HepG2 (cell line): ENCODE measurements around the gene UBAC1. TPM values are rescaled to one million over a fixed set of nuclear protein-coding genes. Genes with fewer than 3 reads are reported as not detected.

Experiments
- ATAC-seq: fragments of 200-7000 bp; cut with Tn5 transposase; 3 replicates; pipeline ENCODE4 v1.9.1; 2020; ENCODE audit warnings: mild to moderate bottlenecking, moderate library complexity
- BruUV-seq: library from RNA; stranded (reverse); fragments of 400-500 nt; replicated peaks from 2 replicates; lab custom pipeline; 2021; lab: Mats Ljungman, UMichigan
- CTCF ChIA-PET: fragments of 300-600 bp; formaldehyde crosslinking; extraction: SDS; loops from one replicate; lab custom pipeline; 2021; ENCODE audit warnings: low total read pairs, inconsistent platforms, low intra/inter-chr PET ratio; lab: Yijun Ruan, JAX
- POLR2A ChIA-PET: fragments of 350-600 bp; sonication (Branson Sonifier 250); formaldehyde crosslinking; loops from one replicate; lab custom pipeline; 2020; ENCODE audit warnings: antibody characterized with exemption, inconsistent platforms; lab: Yijun Ruan, JAX
- DNase-seq: peaks from one replicate; pipeline ENCODE4 v3.0.0-alpha.2; 2015; ENCODE audit warnings: low spot score
- FAIRE-seq: peaks from 3 replicates; lab custom pipeline; 2011; peaks lifted over from hg19 to GRCh38; lab: Jason Lieb, UNC
- H2AFZ ChIP-seq: one replicate; pipeline ENCODE4 v1.6.1; 2011; ENCODE audit warnings: low read length, inconsistent platforms
- H3K27ac ChIP-seq: fragments of 300-600 bp; 3 replicates; pipeline ENCODE4 v1.8.0; 2011; ENCODE audit warnings: mixed run types, mild to moderate bottlenecking, mixed read lengths, low read length, inconsistent platforms; ENCODE audit not compliant: insufficient read depth; ENCODE audit errors: extremely low read length
- H3K27me3 ChIP-seq, 2 experiments: fragments of 200-600 bp in 1 of 2; 2 replicates in 1 of 2; 3 replicates in 1 of 2; pipeline versions ENCODE4 v1.6.0 to v1.8.0; 2011; ENCODE audit warnings: low read length in 2 of 2, mild to moderate bottlenecking in 2 of 2, moderate library complexity in 2 of 2, inconsistent platforms in 1 of 2; ENCODE audit not compliant: insufficient read depth in 2 of 2, control insufficient read depth in 1 of 2
- H3K36me3 ChIP-seq, 2 experiments: fragments of 200-600 bp in 1 of 2; replicated peaks in 1 of 2; 2 replicates in 1 of 2; 3 replicates in 1 of 2; pipeline versions ENCODE4 v1.5.1 to v1.8.0; 2011; ENCODE audit warnings: low read length in 2 of 2, inconsistent platforms in 1 of 2; ENCODE audit not compliant: insufficient read depth in 2 of 2, control insufficient read depth in 1 of 2
- H3K4me1 ChIP-seq: 2 replicates; pipeline ENCODE4 v1.5.1; 2012; ENCODE audit warnings: low read length, inconsistent platforms; ENCODE audit not compliant: insufficient read depth
- H3K4me2 ChIP-seq: 2 replicates; pipeline ENCODE4 v1.6.0; 2011; ENCODE audit warnings: low read depth, low read length, inconsistent platforms
- H3K4me3 ChIP-seq, 3 experiments: fragments of 200-600 bp in 1 of 3; sonication (generic), shearing (Covaris generic) in 1 of 3; replicated peaks in 1 of 3; 2 replicates each; pipeline ENCODE4 v1.5.1; 2011 to 2016; ENCODE audit warnings: low read length in 3 of 3, inconsistent platforms in 2 of 3, low read depth in 2 of 3, mild to moderate bottlenecking in 2 of 3, control low read depth in 1 of 3, mixed read lengths in 1 of 3; ENCODE audit not compliant: insufficient read depth in 1 of 3
- H3K79me2 ChIP-seq: one replicate; pipeline ENCODE4 v1.6.1; 2011; ENCODE audit warnings: low read length, inconsistent platforms; ENCODE audit not compliant: insufficient read depth
- H3K9ac ChIP-seq: 2 replicates; pipeline ENCODE4 v1.6.0; 2011; ENCODE audit warnings: mild to moderate bottlenecking, low read depth, low read length, inconsistent platforms; ENCODE audit not compliant: insufficient read depth
- H3K9me3 ChIP-seq: 2 replicates; pipeline ENCODE4 v1.5.1; 2012; ENCODE audit warnings: mild to moderate bottlenecking, low read length
- H4K20me1 ChIP-seq: 2 replicates; pipeline ENCODE4 v1.6.0; 2011; ENCODE audit warnings: inconsistent platforms, mild to moderate bottlenecking, low read length, moderate library complexity; ENCODE audit not compliant: insufficient read depth
- EHMT2 ChIP-seq: fragments of 200-600 bp; sonication (generic); IDR thresholded peaks from 2 replicates; pipeline ENCODE4 v1.7.0; 2017; ENCODE audit warnings: antibody characterized with exemption, low read depth, low read length, borderline replicate concordance
- ELF3 ChIP-seq: IDR thresholded peaks from 2 replicates; pipeline ENCODE4 v1.6.1; 2016; ENCODE audit warnings: missing genetic modification reagents, missing compliant biosample characterization
- FOXO4 ChIP-seq: sonication (generic); formaldehyde crosslinking; conservative IDR thresholded peaks from 2 replicates; pipeline ENCODE4 v1.8.1; 2023; ENCODE audit warnings: missing genetic modification reagents
- HIC2 ChIP-seq: sonication (generic); formaldehyde crosslinking; IDR thresholded peaks from 2 replicates; pipeline ENCODE4 v1.9.0; 2022; ENCODE audit warnings: low read depth, missing genetic modification reagents
- KDM6A ChIP-seq: IDR thresholded peaks from 2 replicates; pipeline ENCODE4 v1.6.1; 2016; ENCODE audit warnings: low read depth
- KLF12 ChIP-seq: sonication (generic); formaldehyde crosslinking; IDR thresholded peaks from 2 replicates; pipeline ENCODE4 v1.4.0; 2020; ENCODE audit warnings: missing genetic modification reagents, borderline replicate concordance
- NONO ChIP-seq, 2 experiments: fragments of 450-650 bp in 1 of 2; sonication (generic) in 1 of 2; formaldehyde crosslinking in 1 of 2; IDR thresholded peaks in 1 of 2; conservative IDR thresholded peaks in 1 of 2; 2 replicates each; pipeline versions ENCODE4 v1.6.1 to v1.8.0; 2017 to 2022; ENCODE audit warnings: mild to moderate bottlenecking in 1 of 2, missing genetic modification reagents in 1 of 2, moderate library complexity in 1 of 2
- NRL ChIP-seq: sonication (generic); formaldehyde crosslinking; IDR thresholded peaks from 2 replicates; pipeline ENCODE4 v1.5.0; 2020; ENCODE audit warnings: missing genetic modification reagents, mild to moderate bottlenecking, moderate library complexity, borderline replicate concordance
- ONECUT2 ChIP-seq: sonication (generic); formaldehyde crosslinking; IDR thresholded peaks from 2 replicates; pipeline ENCODE4 v1.4.0; 2020; ENCODE audit warnings: missing genetic modification reagents
- RFX3 ChIP-seq: IDR thresholded peaks from 2 replicates; pipeline ENCODE4 v1.6.1; 2016; ENCODE audit warnings: missing biosample characterization, missing genetic modification reagents
- TCF7 ChIP-seq: sonication (generic); IDR thresholded peaks from 2 replicates; pipeline ENCODE4 v1.6.1; 2016; ENCODE audit warnings: antibody characterized with exemption, low read depth
- TRIM24 ChIP-seq: sonication (generic); formaldehyde crosslinking; IDR thresholded peaks from 2 replicates; pipeline ENCODE4 v1.8.0; 2022; ENCODE audit warnings: mild to moderate bottlenecking, missing genetic modification reagents
- ZKSCAN5 ChIP-seq: sonication (generic); formaldehyde crosslinking; IDR thresholded peaks from 2 replicates; pipeline ENCODE4 v1.5.1; 2020; ENCODE audit warnings: mild to moderate bottlenecking, missing genetic modification reagents
- ZNF446 ChIP-seq: sonication (generic); formaldehyde crosslinking; IDR thresholded peaks from 2 replicates; pipeline ENCODE4 v1.5.0; 2020; ENCODE audit warnings: mild to moderate bottlenecking, missing genetic modification reagents
- ZNF530 ChIP-seq: sonication (generic); formaldehyde crosslinking; IDR thresholded peaks from 2 replicates; pipeline ENCODE4 v1.5.0; 2020; ENCODE audit warnings: low read depth, mild to moderate bottlenecking, missing genetic modification reagents
- ZNF598 ChIP-seq: sonication (generic); formaldehyde crosslinking; IDR thresholded peaks from 2 replicates; pipeline ENCODE4 v1.5.1; 2020; ENCODE audit warnings: mild to moderate bottlenecking, missing genetic modification reagents, borderline replicate concordance
- WGBS: methylation state at CpG from one replicate; pipeline ENCODE4 v1.1.6; 2017; ENCODE audit warnings: low lambda C conversion rate; 5-methylcytosine and 5-hydroxymethylcytosine counted together
- in situ Hi-C: cut with HindIII; loops from 2 replicates; pipeline ENCODE4 v1.10.0; 2017; ENCODE audit warnings: low pct_unique_long_range_greater_than_20kb; ENCODE audit not compliant: extremely low pct_ligation_motif_present
- intact Hi-C: fragments of 100-400 bp; cut with micrococcal nuclease; formaldehyde crosslinking; loops from one replicate; pipeline ENCODE4 v1.10.0; 2022; ENCODE audit not compliant: unreplicated experiment
- polyA plus RNA-seq, 8 experiments: library from polyadenylated mRNA; depleted of rRNA in 3 of 8; stranded (reverse) in 7 of 8; unstranded in 1 of 8; fragments of >200 nt; fragmentation: Illumina TruSeq in 4 of 8; extraction: Trizol in 4 of 8; gene quantifications; 2 replicates each; pipeline versions ENCODE4 v1.2.1 to v1.2.3, GENCODE V29; 2011 to 2016; ENCODE audit warnings: low read depth in 4 of 8, missing spikeins in 1 of 8, mixed read lengths in 1 of 8; ENCODE audit not compliant: insufficient read depth in 1 of 8
- total RNA-seq, 5 experiments: library from RNA; depleted of rRNA; stranded (reverse); fragments of >200 nt; fragmentation: Illumina TruSeq; extraction: Trizol; gene quantifications; 2 replicates each; pipeline ENCODE4 v1.2.3, GENCODE V29; 2016; ENCODE audit warnings: low read depth in 1 of 5

UBAC1 gene
- total and polyA plus RNA-seq, 2 of the 13 experiments (the other 11 are each of a cell fraction or from before 2014, with no cell fraction given), result 32.2 to 34.1 TPM

GRCh38 chr9:135898634-135899407 is 62.4 kb downstream of the UBAC1 start:
- ATAC-seq (no peak), DNase-seq (no peak), FAIRE-seq (no peak)
- intact Hi-C loops (no loop called here), in situ Hi-C loops (no loop called here)
- H3K4me3 ChIP-seq, result no peak overlapping the region
- H3K27ac ChIP-seq, result no peak overlapping the region
- 96% methylated on average over 11 of the region's 11 CpGs for WGBS
- ChIA-PET CTCF (no interaction called here), POLR2A (no interaction called here)
- peaks cover 93% of the 10 kb centered on the region for H3K79me2 ChIP-seq
- peaks cover 31% of the 10 kb centered on the region for H3K4me1 ChIP-seq
- peaks cover 23% of the 10 kb centered on the region for H4K20me1 ChIP-seq
- no peaks in the 10 kb centered on the region; a peak in 1 of 5 replicates for H3K36me3 ChIP-seq
- H3K9me3 ChIP-seq, result no peaks in the 10 kb centered on the region
- H2AFZ ChIP-seq, result no peak overlapping the region
- H3K9ac ChIP-seq, result no peak overlapping the region
- no peaks in the 10 kb centered on the region for H3K27me3 ChIP-seq
- TF ChIP-seq ZNF446 (CRISPR knock-in tag) (no peak), KLF12 (CRISPR knock-in tag) (no peak), ZNF530 (CRISPR knock-in tag) (no peak), ELF3 (no peak)
- H3K4me2 ChIP-seq, result no peak overlapping the region
- BruUV-seq, result no TSS peak

GRCh38 chr9:135896626-135897025 is 64.5 kb downstream of the UBAC1 start:
- no TSS peak for BruUV-seq
- POLR2A ChIA-PET, result no interaction called here
- Histone ChIP-seq H3K79me2 (peaks cover 91% of the 10 kb centered on the region), H3K36me3 (no peaks in the 10 kb centered on the region; a peak in 1 of 5 replicates), H3K9ac (no peak overlapping the region), H3K27me3 (no peaks in the 10 kb centered on the region), H3K27ac (no peak overlapping the region), H3K4me2 (no peak overlapping the region), H2AFZ (no peak overlapping the region), H3K4me1 (peaks cover 9% of the 10 kb centered on the region), H3K9me3 (no peaks in the 10 kb centered on the region), H4K20me1 (peaks cover 16% of the 10 kb centered on the region), H3K4me3 (no peak overlapping the region)
- CTCF ChIA-PET, result no interaction called here
- no peak for FAIRE-seq
- no peak for ATAC-seq
- 100% methylated on average over 2 of the region's 2 CpGs for WGBS
- intact Hi-C loops (no loop called here), in situ Hi-C loops (no loop called here)
- no peak for DNase-seq
- TF ChIP-seq EHMT2 (no peak), TCF7 (no peak), HIC2 (no peak), KDM6A (no peak), ONECUT2 (CRISPR knock-in tag) (no peak), ZKSCAN5 (CRISPR knock-in tag) (no peak), NONO (IDR thresholded peaks at IDR 0.05) (no peak), NONO (CRISPR knock-in tag; conservative IDR thresholded peaks at IDR 0.05) (no peak), TRIM24 (CRISPR knock-in tag) (no peak), FOXO4 (CRISPR knock-in tag) (no peak), ZNF598 (CRISPR knock-in tag) (no peak), NRL (CRISPR knock-in tag) (no peak), RFX3 (no peak)
